ENCODE results near the gene ZNRF3.

GRCh38 chr22:28963362-28963761, 80.0 kb downstream of the ZNRF3 start:
- TF ChIP-seq, protein P1, sequence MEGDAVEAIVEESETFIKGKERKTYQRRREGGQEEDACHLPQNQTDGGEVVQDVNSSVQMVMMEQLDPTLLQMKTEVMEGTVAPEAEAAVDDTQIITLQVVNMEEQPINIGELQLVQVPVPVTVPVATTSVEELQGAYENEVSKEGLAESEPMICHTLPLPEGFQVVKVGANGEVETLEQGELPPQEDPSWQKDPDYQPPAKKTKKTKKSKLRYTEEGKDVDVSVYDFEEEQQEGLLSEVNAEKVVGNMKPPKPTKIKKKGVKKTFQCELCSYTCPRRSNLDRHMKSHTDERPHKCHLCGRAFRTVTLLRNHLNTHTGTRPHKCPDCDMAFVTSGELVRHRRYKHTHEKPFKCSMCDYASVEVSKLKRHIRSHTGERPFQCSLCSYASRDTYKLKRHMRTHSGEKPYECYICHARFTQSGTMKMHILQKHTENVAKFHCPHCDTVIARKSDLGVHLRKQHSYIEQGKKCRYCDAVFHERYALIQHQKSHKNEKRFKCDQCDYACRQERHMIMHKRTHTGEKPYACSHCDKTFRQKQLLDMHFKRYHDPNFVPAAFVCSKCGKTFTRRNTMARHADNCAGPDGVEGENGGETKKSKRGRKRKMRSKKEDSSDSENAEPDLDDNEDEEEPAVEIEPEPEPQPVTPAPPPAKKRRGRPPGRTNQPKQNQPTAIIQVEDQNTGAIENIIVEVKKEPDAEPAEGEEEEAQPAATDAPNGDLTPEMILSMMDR (IDR thresholded peaks at IDR 0.05) = no peak
- TF ChIP-seq ZFX (IDR thresholded peaks at IDR 0.05; ENCODE audit: borderline replicate concordance) = no peak
